ENCODE results near the gene GALNT3.
A peak's percentile ranks its signal among the peaks of the same experiment; 100 is the strongest.

Gene GALNT3

DNA sequence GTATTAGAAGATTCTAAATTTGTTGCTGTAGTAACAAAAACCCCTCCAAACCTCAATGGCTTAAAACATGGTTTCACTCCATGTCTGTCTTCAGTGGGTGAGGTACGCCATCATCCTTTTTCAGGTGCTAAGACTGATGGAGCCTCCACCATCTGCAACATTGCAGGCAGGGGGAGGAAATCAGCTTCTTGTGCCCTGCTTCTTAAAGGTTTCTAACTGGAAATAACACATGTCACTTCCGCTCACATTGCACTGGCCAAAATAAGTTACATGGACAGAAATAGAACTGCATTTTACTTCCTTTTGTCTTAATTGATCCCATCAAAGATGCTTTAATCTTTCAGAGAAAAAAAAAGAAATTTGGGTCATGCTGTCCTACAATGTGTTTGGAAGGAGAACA is 94.1 kb downstream of the GALNT3 start:
- H3K27ac ChIP-seq, result no peak overlapping the region
- no peak for TF ChIP-seq CTCF (conservative IDR thresholded peaks at IDR 0.05)

GRCh38 chr2:165698444-165698884 is 95.6 kb downstream of the GALNT3 start:
- TF ChIP-seq CTCF (conservative IDR thresholded peaks at IDR 0.05), result peak; percentile 68
- H3K27ac ChIP-seq, result no peak overlapping the region

DNA sequence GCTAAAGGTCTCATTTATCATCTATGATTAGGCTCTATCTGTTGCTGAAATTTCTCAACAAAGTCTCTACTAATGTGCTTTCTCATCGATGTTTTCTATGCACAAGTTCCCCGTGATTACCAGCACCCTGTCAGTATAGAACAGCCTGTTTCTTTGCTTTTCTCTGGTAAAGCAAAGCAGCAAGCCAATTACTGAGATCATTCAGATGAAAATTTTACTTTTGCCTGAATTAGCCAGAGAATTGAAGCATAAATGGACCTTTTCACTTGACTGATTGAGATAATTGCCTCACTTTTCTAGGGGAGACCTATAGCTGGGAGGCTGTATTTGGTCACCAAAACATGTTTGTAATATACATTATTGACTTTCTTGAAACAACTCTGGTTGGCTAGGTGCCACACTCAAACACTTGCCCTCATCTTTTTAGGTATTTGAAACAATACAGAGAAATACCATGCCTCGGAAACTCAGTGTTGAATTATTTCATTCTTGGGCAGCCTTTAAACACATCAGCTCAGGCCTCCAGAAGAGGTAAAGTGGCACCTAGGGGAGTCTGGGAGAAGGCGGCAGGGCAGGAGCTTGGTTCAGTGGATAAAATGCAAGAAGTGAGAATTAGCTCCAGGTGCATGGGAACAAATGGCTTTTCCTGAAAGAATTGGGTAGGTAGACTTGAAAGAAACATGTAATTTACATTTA is 96.2 kb downstream of the GALNT3 start:
- H3K27ac ChIP-seq, result no peak overlapping the region
- no peak for TF ChIP-seq CTCF (conservative IDR thresholded peaks at IDR 0.05)
